ENCODE data around the gene NABP2.

NABP2 gene

DNA sequence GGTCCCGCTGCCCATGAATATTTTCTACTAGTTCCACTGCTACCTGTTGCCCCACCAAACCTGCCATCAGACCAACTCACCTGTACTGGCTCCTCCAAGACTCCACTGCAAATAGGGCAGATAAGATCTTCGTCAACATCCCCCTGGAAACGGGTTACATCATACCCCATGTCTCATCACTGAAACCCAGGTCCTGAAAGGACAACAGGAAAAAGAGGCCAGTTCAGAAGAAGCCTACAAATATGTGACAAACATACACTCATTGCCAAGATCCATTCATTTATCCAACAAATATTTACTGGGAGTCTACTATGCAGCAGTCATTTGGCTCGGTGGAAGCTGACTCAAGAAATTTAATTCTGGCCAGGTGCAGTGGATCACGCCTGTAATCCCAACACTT, 10.3 kb upstream of the NABP2 start:
- DNase-seq (ENCODE audit: low read depth in 2 of 2): no peak

DNA sequence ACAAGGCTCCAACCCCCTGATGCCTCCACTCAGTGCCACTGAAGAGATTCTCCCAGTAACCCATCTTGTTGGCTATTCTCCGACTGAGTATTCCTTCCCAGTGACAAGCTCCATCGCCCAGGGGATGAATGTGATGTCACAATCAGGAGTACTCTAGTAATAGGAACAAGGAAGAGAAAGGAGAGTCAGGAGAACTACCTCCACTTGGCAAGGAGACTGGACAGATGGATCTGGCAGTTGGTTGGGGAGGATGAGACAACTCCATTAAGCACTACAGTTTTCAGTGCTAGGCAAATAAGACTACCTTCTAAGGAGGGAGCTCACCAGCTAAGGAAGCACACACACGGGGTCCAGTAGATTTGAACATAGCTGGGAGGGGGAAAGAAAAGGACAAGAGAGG, 7.7 kb upstream of the NABP2 start:
- no peak for DNase-seq (ENCODE audit: low read depth in 2 of 2)

DNA sequence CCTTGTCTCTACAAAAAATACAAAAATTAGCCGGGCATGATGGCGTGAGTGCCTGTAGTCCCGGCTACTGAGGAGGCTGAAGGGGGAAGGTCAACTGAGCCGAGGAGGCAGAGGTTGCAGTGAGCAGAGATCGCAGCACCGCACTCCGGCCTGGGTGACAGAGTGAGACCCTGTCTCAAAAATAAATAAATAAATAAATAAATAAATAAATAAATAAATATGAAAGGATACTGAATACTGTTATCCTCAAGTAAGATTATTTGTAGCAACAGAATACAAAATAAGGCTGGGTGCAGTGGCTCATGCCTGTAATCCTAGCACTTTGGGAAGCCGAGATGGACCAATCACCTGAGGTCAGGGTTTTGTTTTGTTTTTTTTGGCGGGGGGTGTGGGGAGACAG, 4.3 kb upstream of the NABP2 start:
- DNase-seq (ENCODE audit: low read depth in 2 of 2): no peak

GRCh38 chr12:56220611-56221231, 3.4 kb upstream of the NABP2 start:
- DNase-seq (ENCODE audit: low read depth in 2 of 2): no peak

GRCh38 chr12:56221232-56221756, 2.8 kb upstream of the NABP2 start:
- DNase-seq (ENCODE audit: low read depth in 2 of 2): peak; percentile 60

- DNase-seq (ENCODE audit: low read depth in 2 of 2): peak; percentile 90 to 92
Measured at GRCh38 chr12:56221757-56222530, 2.2 kb upstream of the NABP2 start, which contains the start of gene RNF41. Gene RNF41 (minus strand): TSS chr12:56221922. CDS start chr12:56214047, 7,875 bp downstream.

GRCh38 chr12:56222531-56222895, 1.6 kb upstream of the NABP2 start:
- no peak for DNase-seq (ENCODE audit: low read depth in 2 of 2)

DNA sequence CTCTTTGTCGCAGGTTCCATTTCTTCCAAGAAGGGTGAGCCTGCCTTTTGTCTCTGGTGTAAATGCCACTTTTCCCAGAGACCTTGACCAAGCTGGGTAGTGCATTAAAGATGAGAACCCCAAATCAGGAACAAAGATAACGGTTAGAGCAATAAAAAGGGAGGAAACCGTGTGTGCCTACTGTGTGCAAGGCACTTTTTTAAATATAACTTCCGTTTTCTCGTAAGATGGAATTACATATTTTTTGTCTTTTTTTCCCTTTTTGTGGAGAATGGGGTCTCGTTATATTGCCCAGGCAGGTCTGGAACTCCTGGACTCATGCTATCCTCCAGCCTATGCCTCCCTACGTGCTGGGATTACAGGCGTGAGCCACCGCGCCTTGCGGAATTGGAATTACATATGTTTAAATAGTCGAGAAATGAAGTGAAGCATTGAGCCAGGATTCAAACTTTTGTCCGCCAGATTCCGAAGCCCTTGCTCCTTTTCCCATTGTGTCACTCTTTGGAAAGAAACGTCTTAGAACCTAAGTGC, 506 bp upstream of the NABP2 start:
- no peak for DNase-seq (ENCODE audit: low read depth in 2 of 2)

DNA sequence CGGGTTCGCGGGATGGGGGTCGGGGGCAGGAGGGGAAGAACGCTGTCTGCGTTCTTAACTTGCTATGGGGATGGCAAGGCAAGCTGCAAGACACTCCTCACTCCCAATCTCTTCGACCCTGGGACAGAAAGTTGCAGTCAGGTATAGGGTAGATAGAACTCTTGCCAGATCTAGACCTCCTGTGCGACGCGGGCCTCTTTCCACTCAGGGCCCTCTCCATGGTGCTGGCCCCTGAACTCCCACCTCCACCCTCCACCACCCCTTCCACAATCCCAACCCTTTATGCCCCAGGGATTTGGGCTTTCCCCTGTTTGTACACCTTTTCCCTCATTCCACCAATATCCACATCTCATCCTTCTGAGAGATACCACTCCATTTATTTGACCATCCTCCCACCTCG, 812 bp downstream of the NABP2 start:
- DNase-seq (ENCODE audit: low read depth in 2 of 2): no peak

DNA sequence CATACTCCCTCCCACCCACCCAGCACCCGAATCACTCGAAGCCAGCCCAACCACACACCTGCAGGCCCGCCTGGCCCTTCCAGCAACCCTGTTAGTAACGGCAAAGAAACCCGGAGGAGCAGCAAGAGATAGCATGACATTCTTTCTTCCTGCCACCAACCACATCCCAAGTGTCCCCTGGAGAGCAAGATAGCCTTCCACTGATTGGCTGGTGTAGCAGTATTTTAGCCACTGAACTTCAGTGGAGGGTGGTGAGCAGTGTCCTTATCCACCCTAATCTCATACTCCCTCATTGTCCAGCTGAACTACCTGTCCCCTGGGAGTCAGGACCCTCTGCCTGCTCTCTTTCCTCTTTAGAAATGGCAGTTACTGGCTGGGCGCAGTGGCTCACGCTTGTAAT, 4.9 kb downstream of the NABP2 start:
- DNase-seq (ENCODE audit: low read depth in 2 of 2): no peak

GRCh38 chr12:56229916-56230431, 5.8 kb downstream of the NABP2 start, which contains the start of gene SLC39A5:
Gene SLC39A5 (plus strand): TSS chr12:56230051. CDS start chr12:56231275, 1,224 bp downstream.
- DNase-seq (ENCODE audit: low read depth in 2 of 2): no peak

DNA sequence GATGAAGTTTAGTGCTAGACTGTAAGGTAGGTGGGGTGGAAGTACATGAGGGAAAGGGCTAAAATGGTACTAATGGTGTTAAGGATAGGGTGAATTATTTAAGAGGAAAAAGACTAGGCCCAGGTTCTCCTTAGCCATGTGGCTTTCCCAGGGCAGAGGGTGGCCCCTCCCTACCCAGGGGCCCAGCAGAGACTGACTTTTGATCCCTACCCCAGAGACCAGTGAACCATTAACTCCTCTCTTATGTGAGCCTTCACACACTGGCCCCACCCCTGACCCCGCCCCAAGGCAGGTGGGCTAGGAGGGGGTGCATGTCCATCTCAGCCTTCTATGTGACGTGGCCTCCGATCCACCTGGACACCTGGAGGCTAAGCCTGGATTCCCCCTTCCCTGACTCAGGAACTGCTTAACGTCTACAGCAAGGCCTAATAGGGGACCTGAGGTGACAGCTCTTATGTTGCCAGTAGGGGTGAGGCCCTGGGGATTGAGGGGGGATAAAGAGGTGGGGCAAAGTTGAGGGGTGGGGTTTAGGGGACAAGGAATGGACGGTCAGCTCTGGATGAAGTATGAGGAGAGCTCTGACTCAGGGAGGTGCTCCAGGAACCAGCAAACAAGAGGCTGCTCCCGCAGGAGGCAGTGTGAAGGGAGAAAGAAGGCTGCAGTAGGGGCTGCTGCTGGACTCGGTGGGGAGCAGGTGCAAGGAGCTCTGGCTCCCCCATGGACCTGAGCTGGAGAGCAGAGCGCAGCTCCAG, 6.5 kb downstream of the NABP2 start:
- DNase-seq (ENCODE audit: low read depth in 2 of 2): no peak

DNA sequence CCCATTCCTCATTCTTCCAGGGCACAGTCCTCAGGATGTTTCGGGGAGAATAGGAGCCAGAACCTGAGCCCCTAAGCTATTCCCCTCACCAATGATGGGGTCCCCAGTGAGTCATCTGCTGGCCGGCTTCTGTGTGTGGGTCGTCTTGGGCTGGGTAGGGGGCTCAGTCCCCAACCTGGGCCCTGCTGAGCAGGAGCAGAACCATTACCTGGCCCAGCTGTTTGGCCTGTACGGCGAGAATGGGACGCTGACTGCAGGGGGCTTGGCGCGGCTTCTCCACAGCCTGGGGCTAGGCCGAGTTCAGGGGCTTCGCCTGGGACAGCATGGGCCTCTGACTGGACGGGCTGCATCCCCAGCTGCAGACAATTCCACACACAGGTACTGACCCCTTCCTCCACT, 7.0 kb downstream of the NABP2 start:
- DNase-seq (ENCODE audit: low read depth in 2 of 2): no peak

DNA sequence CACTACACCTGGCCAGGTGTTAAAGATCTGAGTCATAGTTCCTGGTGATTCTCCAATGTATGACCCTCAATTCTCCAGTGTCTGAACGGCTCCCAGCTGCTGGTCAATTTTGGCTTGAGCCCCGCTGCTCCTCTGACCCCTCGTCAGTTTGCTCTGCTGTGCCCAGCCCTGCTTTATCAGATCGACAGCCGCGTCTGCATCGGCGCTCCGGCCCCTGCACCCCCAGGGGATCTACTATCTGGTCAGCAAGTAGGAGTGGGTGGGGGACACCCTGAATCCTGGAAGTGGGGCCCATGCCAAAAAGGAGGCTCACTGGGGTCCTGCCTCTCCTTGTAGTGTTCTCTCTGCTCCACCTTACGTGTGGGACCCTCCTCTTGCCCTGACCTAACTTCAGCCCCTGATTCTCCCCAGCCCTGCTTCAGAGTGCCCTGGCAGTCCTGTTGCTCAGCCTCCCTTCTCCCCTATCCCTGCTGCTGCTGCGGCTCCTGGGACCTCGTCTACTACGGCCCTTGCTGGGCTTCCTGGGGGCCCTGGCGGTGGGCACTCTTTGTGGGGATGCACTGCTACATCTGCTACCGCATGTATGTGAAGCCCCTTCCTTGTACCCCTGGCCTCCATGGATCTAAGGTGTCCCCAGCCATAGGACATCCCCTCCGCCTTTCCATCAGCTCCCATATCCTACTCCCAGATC, 10.7 kb downstream of the NABP2 start:
- no peak for DNase-seq (ENCODE audit: low read depth in 2 of 2)

DNA sequence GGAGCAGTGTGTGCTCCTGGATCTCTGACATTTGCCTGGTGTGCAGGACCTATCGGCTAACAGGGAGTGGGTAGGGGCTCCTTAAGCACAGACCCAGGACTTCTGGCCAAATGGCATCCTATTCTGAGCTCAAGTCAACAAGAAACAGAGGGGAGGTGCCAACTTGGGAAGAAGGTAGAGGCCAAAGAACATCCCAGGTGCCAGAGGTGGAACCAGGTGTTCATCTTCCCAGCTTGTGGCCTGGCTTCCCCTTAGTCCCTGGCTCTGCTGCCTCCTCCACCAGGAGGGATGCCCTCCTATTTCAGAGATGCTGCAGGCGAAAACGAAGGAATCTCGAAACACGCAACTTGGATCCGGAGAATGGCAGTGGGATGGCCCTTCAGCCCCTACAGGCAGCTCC, 11.9 kb downstream of the NABP2 start:
- no peak for DNase-seq (ENCODE audit: low read depth in 2 of 2)

GRCh38 chr12:56236985-56237384, 12.8 kb downstream of the NABP2 start:
- no peak for DNase-seq (ENCODE audit: low read depth in 2 of 2)

DNA sequence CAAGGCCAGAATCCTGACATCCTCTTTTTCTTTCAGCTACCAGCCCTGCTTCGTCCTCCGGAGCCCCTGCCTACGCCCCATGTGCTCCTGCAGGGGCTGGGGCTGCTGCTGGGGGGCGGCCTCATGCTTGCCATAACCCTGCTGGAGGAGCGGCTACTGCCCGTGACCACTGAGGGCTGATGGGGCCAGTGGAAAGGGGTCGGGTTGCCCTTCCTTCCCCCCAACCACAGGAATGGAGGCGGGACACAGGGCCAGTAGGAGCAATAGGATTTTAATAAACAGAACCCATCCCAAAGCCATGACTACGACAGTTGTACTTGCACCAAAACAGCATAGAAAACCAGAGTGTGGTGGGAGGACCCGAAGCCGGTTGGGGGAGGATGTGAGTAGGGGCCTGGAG, 13.4 kb downstream of the NABP2 start:
- DNase-seq (ENCODE audit: low read depth in 2 of 2): no peak

DNA sequence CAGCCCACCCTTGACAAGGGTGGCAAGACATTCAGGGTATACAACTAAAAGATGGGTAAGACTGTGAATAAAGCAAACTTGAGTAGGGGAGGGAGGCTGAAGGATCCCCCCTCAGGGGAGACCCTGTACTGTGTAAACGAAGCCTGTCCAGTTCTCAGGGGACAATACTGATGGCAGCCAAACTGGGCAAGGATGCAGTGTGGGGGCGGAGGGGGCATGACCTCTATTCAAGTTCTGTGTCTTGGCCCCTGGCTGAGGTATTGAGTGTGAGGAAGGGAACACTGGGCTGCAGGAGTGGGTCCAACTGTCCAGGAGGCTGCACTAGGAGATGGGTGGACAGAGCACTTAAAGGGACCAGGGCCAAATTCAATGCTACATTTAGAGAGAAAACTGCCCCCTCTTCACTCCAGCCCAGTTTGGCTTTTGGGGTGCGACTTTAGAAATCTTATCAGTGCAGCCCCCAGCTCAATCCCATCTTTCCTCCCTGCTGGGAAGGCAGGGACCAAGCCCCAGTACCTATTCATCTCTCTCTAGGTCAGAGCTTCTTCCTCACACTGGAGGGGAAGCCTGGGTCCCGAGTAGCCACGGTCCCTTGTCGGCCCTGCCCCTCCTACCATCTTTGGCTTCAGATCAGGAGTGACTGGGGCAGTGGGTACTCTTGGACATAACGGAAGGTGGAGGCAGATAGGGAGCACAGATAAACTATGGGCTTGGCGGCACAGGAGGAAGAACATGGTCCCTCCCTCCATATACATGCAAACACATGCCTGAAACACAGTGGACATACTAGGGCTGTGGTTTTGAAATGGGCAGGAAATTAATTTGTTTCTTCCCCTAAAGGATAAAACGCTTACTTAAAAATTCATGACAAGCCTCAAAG, 17.5 kb downstream of the NABP2 start:
- no peak for DNase-seq (ENCODE audit: low read depth in 2 of 2)

DNA sequence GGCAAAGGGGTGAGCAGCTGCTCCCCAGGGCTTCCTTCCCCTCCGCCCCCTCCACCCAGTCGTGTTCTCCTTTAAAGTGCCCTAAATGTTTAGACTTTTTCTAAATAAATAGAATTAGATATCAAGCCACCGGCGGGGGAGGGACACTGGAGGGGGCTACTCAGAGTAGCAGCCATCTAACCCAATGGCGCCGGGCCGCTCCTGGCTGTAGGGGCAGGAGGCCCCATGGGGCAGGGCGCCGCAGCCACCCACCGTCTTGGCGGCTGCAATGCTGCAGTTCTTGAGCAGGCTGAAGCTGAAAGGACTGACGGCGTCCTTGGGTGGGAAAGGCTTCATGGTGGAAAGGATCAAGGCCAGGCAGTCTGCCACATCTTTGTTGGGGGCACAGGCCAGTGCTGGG, 18.8 kb downstream of the NABP2 start:
- no peak for DNase-seq (ENCODE audit: low read depth in 2 of 2)

- DNase-seq (ENCODE audit: low read depth in 2 of 2): no peak
Measured at GRCh38 chr12:56243731-56244181, 19.6 kb downstream of the NABP2 start.

All from fibroblast of skin of left biceps (primary cell).